ENCODE measurements around the gene SLC12A9.

DNA sequence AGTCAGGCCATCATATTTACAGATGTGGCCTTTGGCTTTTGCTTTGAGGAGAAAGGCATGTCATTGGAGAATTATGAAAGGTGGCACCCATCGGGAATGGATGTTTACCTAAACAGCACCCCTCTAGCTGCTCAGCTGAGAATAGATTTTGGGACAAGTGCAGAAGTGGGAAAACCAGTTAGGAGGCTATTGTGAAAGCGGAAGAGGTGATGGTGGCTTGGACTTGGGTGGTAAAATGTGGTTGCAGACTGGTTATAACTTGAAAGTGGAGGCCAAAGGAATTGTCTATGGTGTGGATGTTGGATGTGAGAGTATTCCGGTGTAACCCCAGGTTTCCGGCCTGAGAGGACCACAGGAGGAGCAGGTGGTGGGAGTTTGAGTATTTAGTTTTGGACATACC lies 5.2 kb upstream of the SLC12A9 start:
- TF ChIP-seq, protein P1, sequence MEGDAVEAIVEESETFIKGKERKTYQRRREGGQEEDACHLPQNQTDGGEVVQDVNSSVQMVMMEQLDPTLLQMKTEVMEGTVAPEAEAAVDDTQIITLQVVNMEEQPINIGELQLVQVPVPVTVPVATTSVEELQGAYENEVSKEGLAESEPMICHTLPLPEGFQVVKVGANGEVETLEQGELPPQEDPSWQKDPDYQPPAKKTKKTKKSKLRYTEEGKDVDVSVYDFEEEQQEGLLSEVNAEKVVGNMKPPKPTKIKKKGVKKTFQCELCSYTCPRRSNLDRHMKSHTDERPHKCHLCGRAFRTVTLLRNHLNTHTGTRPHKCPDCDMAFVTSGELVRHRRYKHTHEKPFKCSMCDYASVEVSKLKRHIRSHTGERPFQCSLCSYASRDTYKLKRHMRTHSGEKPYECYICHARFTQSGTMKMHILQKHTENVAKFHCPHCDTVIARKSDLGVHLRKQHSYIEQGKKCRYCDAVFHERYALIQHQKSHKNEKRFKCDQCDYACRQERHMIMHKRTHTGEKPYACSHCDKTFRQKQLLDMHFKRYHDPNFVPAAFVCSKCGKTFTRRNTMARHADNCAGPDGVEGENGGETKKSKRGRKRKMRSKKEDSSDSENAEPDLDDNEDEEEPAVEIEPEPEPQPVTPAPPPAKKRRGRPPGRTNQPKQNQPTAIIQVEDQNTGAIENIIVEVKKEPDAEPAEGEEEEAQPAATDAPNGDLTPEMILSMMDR (IDR thresholded peaks at IDR 0.05; ENCODE audit: insufficient read depth, low read length): no peak
- TF ChIP-seq, protein P2, sequence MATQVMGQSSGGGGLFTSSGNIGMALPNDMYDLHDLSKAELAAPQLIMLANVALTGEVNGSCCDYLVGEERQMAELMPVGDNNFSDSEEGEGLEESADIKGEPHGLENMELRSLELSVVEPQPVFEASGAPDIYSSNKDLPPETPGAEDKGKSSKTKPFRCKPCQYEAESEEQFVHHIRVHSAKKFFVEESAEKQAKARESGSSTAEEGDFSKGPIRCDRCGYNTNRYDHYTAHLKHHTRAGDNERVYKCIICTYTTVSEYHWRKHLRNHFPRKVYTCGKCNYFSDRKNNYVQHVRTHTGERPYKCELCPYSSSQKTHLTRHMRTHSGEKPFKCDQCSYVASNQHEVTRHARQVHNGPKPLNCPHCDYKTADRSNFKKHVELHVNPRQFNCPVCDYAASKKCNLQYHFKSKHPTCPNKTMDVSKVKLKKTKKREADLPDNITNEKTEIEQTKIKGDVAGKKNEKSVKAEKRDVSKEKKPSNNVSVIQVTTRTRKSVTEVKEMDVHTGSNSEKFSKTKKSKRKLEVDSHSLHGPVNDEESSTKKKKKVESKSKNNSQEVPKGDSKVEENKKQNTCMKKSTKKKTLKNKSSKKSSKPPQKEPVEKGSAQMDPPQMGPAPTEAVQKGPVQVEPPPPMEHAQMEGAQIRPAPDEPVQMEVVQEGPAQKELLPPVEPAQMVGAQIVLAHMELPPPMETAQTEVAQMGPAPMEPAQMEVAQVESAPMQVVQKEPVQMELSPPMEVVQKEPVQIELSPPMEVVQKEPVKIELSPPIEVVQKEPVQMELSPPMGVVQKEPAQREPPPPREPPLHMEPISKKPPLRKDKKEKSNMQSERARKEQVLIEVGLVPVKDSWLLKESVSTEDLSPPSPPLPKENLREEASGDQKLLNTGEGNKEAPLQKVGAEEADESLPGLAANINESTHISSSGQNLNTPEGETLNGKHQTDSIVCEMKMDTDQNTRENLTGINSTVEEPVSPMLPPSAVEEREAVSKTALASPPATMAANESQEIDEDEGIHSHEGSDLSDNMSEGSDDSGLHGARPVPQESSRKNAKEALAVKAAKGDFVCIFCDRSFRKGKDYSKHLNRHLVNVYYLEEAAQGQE (IDR thresholded peaks at IDR 0.05; ENCODE audit: insufficient replicate concordance, low read depth): no peak
- no peak for TF ChIP-seq SPI1 (IDR thresholded peaks at IDR 0.05; ENCODE audit: borderline replicate concordance, low read depth)

Data from HL-60 (cell line).